Transverse colon (tissue), 3 donors: ENCODE data around the gene ENOPH1.

Experiments
- EP300 ChIP-seq: sonication (generic); formaldehyde crosslinking; IDR thresholded peaks from one replicate; pipeline ENCODE4 v1.6.1; 2017; ENCODE audit warnings: antibody characterized with exemption, low read depth
- POLR2A ChIP-seq: fragments of 450-650 bp; IDR thresholded peaks from one replicate; pipeline ENCODE4 v1.6.1; 2016; ENCODE audit warnings: antibody characterized with exemption, mild to moderate bottlenecking, moderate library complexity
- TF ChIP-seq, protein P1 (sequence below), 5 experiments: fragments of 200-600 bp in 3 of 5; fragments of 450-650 bp in 2 of 5; sonication (generic) in 3 of 5; IDR thresholded peaks; 1 replicate in 2 of 5; 2 replicates in 3 of 5; pipeline ENCODE4 v1.5.1; 2016 to 2017; ENCODE audit warnings: antibody characterized with exemption in 5 of 5, inconsistent platforms in 3 of 5, mild to moderate bottlenecking in 2 of 5, moderate library complexity in 1 of 5

GRCh38 chr4:82415922-82416365 is 14.4 kb upstream of the ENOPH1 start:
- TF ChIP-seq POLR2A: no peak
- TF ChIP-seq, protein P1, sequence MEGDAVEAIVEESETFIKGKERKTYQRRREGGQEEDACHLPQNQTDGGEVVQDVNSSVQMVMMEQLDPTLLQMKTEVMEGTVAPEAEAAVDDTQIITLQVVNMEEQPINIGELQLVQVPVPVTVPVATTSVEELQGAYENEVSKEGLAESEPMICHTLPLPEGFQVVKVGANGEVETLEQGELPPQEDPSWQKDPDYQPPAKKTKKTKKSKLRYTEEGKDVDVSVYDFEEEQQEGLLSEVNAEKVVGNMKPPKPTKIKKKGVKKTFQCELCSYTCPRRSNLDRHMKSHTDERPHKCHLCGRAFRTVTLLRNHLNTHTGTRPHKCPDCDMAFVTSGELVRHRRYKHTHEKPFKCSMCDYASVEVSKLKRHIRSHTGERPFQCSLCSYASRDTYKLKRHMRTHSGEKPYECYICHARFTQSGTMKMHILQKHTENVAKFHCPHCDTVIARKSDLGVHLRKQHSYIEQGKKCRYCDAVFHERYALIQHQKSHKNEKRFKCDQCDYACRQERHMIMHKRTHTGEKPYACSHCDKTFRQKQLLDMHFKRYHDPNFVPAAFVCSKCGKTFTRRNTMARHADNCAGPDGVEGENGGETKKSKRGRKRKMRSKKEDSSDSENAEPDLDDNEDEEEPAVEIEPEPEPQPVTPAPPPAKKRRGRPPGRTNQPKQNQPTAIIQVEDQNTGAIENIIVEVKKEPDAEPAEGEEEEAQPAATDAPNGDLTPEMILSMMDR (IDR thresholded peaks at IDR 0.05): no peak
- no peak for TF ChIP-seq EP300
